Activated CD8-positive, alpha-beta memory T cell treated with anti-CD3 and anti-CD28 coated beads for 36 hours (primary cell): Measurements from ENCODE around the gene ABCB6. TPM values are rescaled to one million over a fixed set of nuclear protein-coding genes. Genes with fewer than 3 reads are reported as not detected.

Experiments
- CTCF ChIA-PET: fragments of 350-600 bp; sonication (Branson Sonifier 250); formaldehyde crosslinking; loops from one replicate; lab custom pipeline; 2021; ENCODE audit warnings: antibody characterized with exemption; lab: Charles Lee
- POLR2A ChIA-PET: fragments of 350-600 bp; sonication (Branson Sonifier 250); formaldehyde crosslinking; loops from one replicate; lab custom pipeline; 2021; ENCODE audit warnings: antibody characterized with exemption; lab: Charles Lee
- total RNA-seq, 2 experiments: library from RNA; stranded (reverse); gene quantifications; one replicate each; pipeline ENCODE4 v1.2.3, GENCODE V29; 2021

ABCB6 gene
- total RNA-seq, 2 experiments from 2014 or later, result 20.8 to 25.6 TPM

GRCh38 chr2:219173176-219173575, 45.6 kb downstream of the ABCB6 start:
- POLR2A ChIA-PET, result interaction anchor here (1.3 kb wide), 1 partner anchor 33 kb away, joined by 4 read pairs; the partner anchor contains the start of gene ZFAND2B
- CTCF ChIA-PET, result interaction anchor here (0.7 to 5.6 kb wide), 7 partner anchors 9 to 122 kb away, joined by 3 to 28 read pairs (median 4); partner anchors contain the start of genes ANKZF1, ATG9A and NHEJ1

DNA sequence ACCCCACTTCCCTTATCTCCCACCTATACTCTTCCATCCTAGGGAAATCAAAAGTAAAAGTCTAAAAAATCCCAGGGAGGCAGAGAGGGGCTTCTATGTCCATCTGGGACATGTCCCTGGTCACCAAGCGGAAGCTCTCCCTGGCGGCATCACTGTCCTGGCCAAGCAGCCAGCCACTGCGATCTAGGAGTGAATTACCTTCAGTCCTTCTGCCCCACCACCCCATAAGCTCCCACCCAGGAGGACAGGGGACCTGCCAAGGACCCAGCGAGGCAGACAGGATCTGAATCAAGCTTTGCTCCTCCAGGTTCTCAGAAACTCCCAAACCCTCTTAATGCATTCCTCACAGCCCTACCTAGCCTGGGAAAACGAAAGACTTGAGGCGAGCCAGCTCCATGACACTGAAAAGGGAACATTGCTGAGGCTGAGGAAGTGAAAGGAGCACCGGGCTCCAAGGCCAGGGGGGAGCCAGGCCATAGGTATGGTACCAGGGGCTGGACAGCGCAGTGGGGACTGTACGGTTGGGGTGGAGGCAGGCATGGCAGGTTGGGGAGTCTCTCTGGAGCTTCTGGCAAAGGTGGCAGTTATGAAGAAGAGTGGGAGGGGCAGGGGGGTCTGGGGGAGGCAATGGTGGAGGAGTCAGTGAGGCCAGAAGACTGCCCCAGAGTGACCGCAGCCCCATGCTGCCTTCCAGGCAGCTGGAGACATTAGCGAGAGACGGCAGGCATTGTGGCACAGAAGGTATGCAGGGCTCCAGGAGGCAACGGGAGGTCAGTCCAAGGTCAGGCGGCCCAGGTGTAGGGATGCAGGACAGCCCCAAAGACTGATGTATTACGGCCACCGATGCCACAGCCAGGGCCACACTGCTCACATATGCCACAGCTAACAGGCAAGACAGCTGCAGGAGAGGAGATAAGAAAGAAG, 46.3 kb downstream of the ABCB6 start:
- ChIA-PET CTCF (interaction anchor here (0.7 to 5.6 kb wide), 10 partner anchors 13 to 128 kb away, joined by 3 to 28 read pairs (median 4); partner anchors contain the start of genes ANKZF1, ATG9A and NHEJ1), POLR2A (interaction anchor here (1.0 to 1.3 kb wide), 2 partner anchors 34 to 39 kb away, joined by 4 to 6 read pairs; partner anchors contain the start of gene ZFAND2B)

- ChIA-PET POLR2A (interaction anchor here (1.0 kb wide), 1 partner anchor 40 kb away, joined by 6 read pairs; no protein-coding TSS in a partner anchor), CTCF (interaction anchor here (1.1 to 5.6 kb wide), 11 partner anchors 9 to 129 kb away, joined by 3 to 28 read pairs (median 6); partner anchors contain the start of gene NHEJ1)
These were observed 47.5 kb downstream of the ABCB6 start for GRCh38 chr2:219171231-219171651.

DNA sequence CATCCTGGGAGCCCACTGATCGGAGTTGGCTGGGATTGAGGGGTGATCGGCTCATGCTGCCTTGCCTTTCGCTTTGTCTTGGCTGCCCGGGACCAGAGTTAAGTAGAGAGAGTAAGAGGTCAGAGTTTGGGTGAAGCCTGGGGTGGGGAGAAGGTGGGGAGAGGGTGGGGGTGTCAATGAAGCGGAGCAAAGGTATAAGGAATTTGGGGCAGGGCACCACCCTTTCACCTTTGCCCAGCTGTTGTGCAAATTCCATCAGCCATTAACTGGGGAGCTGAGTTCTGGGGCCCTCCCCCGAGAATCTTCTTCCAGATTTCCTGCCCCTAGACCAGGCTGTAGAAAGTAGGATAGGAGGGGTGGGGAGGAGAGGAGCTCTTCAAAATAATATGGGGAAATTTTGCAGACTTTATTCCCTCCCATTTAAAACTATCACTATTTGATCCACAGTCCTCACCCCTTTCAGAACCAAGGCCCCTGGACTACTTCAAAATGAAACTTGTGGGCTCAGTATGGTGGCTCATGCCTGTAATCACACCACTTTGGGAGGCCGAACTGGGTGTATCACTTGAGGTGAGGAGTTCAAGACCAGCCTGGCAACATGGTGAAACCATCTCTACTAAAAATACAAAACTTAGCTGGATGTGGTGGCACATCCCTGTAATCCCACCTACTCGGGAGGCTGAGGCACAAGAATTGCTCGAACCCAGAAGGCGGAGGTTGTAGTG, 48.7 kb downstream of the ABCB6 start, which contains the start of gene SLC23A3:
SLC23A3 (minus strand) TSS at position 100 of the 725 bp plus-strand sequence; CDS start at position 55, 45 bp downstream.
- ChIA-PET CTCF (interaction anchor here (1.1 to 5.6 kb wide), 10 partner anchors 10 to 125 kb away, joined by 3 to 28 read pairs (median 5); partner anchors contain the start of genes ANKZF1, ATG9A, NHEJ1 and ZFAND2B), POLR2A (interaction anchor here (1.1 kb wide), 1 partner anchor 40 kb away, joined by 3 read pairs; no protein-coding TSS in a partner anchor)

DNA sequence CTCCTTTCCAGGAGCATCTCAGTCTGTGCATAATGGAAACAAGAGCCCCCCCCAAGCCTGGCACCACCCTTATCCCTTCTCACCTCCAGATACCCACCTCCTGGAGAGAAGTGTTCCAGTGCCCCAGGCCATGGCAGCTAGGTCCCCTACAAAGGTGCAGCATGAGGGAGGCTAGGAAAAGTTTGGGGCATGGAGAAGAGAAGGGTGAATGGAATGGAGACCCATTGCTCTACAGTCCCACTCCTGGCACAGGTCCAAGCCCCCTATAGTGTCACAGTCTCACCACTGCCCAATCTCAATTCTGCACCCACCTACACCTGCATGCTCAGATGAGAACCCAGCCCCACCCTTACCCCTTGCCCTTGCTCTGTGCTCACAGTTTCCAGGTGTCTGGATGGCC, 49.8 kb downstream of the ABCB6 start:
- CTCF ChIA-PET, result interaction anchor here (1.9 kb wide), 1 partner anchor 9 kb away, joined by 4 read pairs; the partner anchor contains the start of gene NHEJ1
- POLR2A ChIA-PET, result no interaction called here

DNA sequence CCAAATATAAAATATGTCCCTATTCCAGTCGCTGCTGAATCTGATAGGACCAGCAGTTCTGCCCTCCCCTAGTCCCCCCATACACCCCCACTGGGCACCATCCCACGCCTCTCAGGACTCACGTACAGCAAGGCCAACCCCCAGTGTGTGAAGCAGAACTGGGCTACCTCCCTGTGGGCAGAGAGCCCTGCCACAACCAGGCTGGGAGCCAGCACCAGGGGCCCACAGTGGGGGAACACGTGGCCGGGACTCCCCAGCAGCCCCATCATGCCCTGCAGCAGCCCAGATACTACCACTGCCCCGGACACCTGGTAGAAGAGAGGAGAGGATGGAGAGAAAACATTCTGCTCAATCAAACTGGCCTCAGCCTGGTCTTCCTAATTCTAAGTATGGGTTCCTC, 50.2 kb downstream of the ABCB6 start:
- ChIA-PET CTCF (interaction anchor here (1.9 kb wide), 1 partner anchor 9 kb away, joined by 4 read pairs; the partner anchor contains the start of gene NHEJ1), POLR2A (no interaction called here)

DNA sequence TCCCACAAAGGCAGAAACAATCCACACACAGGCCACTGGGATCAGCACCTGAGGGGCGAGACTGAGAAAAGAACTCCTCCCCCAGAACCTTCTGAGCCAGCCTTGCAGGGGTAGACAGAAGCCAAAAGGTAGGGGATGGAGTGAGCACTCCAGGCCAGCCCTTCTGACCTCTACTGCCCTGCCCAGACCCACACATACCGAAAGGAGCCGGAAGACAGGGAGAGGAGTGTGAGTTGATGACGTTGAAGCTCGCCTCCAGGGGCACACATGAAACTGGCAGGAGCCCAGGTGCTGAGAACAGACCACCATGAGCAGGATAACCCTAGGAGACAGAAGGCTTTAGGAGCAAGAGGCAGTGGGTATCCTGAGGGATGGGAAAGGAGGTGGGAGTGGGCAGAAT, 50.8 kb downstream of the ABCB6 start:
- ChIA-PET POLR2A (no interaction called here), CTCF (no interaction called here)

DNA sequence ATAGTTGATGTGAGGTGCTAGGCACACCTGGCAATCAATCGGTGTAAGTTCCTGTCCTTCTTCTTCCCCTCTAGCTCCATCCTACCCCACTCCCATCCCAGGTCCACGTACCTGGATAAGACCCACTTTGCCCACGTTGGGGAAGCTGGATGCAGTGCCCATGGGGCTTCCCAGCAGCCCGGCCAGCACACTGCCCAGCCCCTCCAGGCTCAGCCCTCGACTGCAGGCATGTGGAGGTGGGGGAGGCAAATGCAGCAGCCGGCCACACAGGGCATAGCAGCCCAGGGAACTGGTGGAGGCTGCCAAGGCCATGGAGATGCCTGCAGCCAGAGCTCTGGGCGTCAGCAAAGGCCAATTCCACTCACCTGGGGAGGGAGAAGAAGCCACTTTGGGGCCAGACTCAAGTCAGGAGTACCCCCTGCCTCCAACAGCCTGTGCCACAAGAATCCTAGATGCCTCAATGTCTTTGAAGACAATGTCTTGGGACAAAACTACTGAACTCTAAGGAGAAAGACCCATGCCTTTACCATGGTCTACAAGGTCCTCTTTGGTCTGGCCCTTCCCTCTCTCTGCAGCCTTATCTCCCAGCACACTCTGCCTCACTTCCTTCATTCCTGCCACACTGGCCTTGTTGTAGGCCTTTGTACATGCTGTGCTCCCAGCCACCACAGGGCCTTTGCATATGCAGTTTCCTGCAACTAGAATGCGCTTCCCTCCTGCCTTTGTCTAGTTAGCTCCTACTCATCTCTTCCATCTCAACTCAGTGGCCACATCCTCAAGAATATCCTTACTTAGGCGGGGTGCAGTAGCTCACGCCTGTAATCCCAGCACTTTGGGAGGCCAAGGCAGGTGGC, 53.5 kb downstream of the ABCB6 start:
- POLR2A ChIA-PET, result no interaction called here
- CTCF ChIA-PET, result interaction anchor here (1.0 to 1.3 kb wide), 3 partner anchors 8 to 11 kb away, joined by 3 to 4 read pairs (median 3); partner anchors contain the start of gene CNPPD1

GRCh38 chr2:219163156-219163555, 55.6 kb downstream of the ABCB6 start:
- POLR2A ChIA-PET, result no interaction called here
- CTCF ChIA-PET, result no interaction called here

- ChIA-PET CTCF (interaction anchor here (2.8 to 3.2 kb wide), 2 partner anchors 12 to 15 kb away, joined by 9 to 28 read pairs; partner anchors contain the start of gene CNPPD1), POLR2A (no interaction called here)
These were observed 57.7 kb downstream of the ABCB6 start for GRCh38 chr2:219161097-219161496.

- ChIA-PET CTCF (interaction anchor here (0.8 to 5.2 kb wide), 25 partner anchors 9 to 228 kb away, joined by 3 to 35 read pairs (median 5); partner anchors contain the start of genes ABCB6, ANKZF1, CNPPD1 and GLB1L), POLR2A (interaction anchor here (0.6 to 1.2 kb wide), 4 partner anchors 46 to 69 kb away, joined by 4 to 7 read pairs (median 5); partner anchors contain the start of genes ANKZF1 and ATG9A)
These were observed 58.4 kb downstream of the ABCB6 start, which contains the start of gene NHEJ1 for GRCh38 chr2:219160186-219161017. TSS of gene NHEJ1 (minus strand) at chr2:219160815. CDS start at chr2:219158362, 2,453 bp downstream.

Other genes with a start within 250 kb of the ABCB6 start
- gene FEV, start 233.8 kb downstream of the ABCB6 start, total RNA-seq, result not detected
- not detected for gene CRYBA2, start 225.5 kb downstream of the ABCB6 start, total RNA-seq
- not detected for gene CFAP65, start 177.4 kb downstream of the ABCB6 start, total RNA-seq
- gene IHH, start 158.0 kb downstream of the ABCB6 start, total RNA-seq, result not detected
- gene NHEJ1, start 58.1 kb downstream of the ABCB6 start, total RNA-seq, result 10 to 100 TPM; 20.0 to 20.9 TPM
- gene SLC23A3, start 48.9 kb downstream of the ABCB6 start, total RNA-seq, result 1 to 10 TPM; 1.8 to 2.9 TPM
- gene CNPPD1, start 42.0 kb downstream of the ABCB6 start, total RNA-seq, result 10 to 100 TPM; 53.8 to 58.2 TPM
- gene RETREG2, start 40.7 kb downstream of the ABCB6 start, total RNA-seq, result 10 to 100 TPM; 68.3 to 69.1 TPM
- gene ZFAND2B, start 12.2 kb downstream of the ABCB6 start, total RNA-seq, result 10 to 100 TPM; 29.3 to 33.3 TPM
- gene ATG9A, start 10.7 kb upstream of the ABCB6 start, total RNA-seq, result 10 to 100 TPM; 55.9 to 57.4 TPM
- gene ANKZF1, start 10.8 kb upstream of the ABCB6 start, total RNA-seq, result 100 to 1,000 TPM; 109 TPM
- gene GLB1L, start 26.5 kb upstream of the ABCB6 start, total RNA-seq, result 1 to 10 TPM; 3.8 to 4.2 TPM
- 10 to 100 TPM; 34.4 to 35.8 TPM for gene STK16, start 26.5 kb upstream of the ABCB6 start, total RNA-seq
- not detected for gene TUBA4B, start 34.3 kb upstream of the ABCB6 start, total RNA-seq
- 100 to 1,000 TPM; 221 TPM for gene TUBA4A, start 35.0 kb upstream of the ABCB6 start, total RNA-seq
- gene DNAJB2, start 60.4 kb upstream of the ABCB6 start, total RNA-seq, result 10 to 100 TPM; 50.2 to 53.5 TPM
- gene PTPRN, start 90.4 kb upstream of the ABCB6 start, total RNA-seq, result under 1 TPM; 0.04 to 0.42 TPM
- gene RESP18, start 113.8 kb upstream of the ABCB6 start, total RNA-seq, result not detected
- 100 to 1,000 TPM; 110 to 115 TPM for gene DNPEP, start 169.0 kb upstream of the ABCB6 start, total RNA-seq
- gene DES, start 199.4 kb upstream of the ABCB6 start, total RNA-seq, result not detected
- under 1 TPM; 0.78 to 0.95 TPM for gene SPEG, start 215.9 kb upstream of the ABCB6 start, total RNA-seq